OCI-LY7 (cell line): Measurements from ENCODE around the gene JAKMIP2. TPM values are rescaled to one million over a fixed set of nuclear protein-coding genes. Genes with fewer than 3 reads are reported as not detected.

Experiments
- BruUV-seq: library from RNA; stranded (reverse); fragments of 400-500 nt; replicated peaks from 2 replicates; lab custom pipeline; 2021; lab: Mats Ljungman, UMichigan
- CTCF ChIA-PET: fragments of 300-600 bp; sonication (Branson Sonifier 250); formaldehyde crosslinking; loops from one replicate; lab custom pipeline; 2022; ENCODE audit warnings: antibody characterized with exemption; ENCODE audit not compliant: unreplicated experiment; lab: Charles Lee
- POLR2A ChIA-PET: fragments of 300-600 bp; sonication (Branson Sonifier 250); formaldehyde crosslinking; loops from one replicate; lab custom pipeline; 2022; ENCODE audit warnings: antibody characterized with exemption; lab: Charles Lee
- DNase-seq: peaks from one replicate; pipeline ENCODE4 v3.0.0-alpha.2; 2015; ENCODE audit warnings: low spot score
- H2AFZ ChIP-seq: fragments of 200-600 bp; sonication (generic), shearing (Covaris generic); 2 replicates; pipeline ENCODE4 v1.6.1; 2014; ENCODE audit warnings: mild to moderate bottlenecking, antibody characterized with exemption, low read length, moderate library complexity
- H3K27ac ChIP-seq: fragments of 200-600 bp; sonication (generic); 2 replicates; pipeline ENCODE4 v1.5.1; 2014; ENCODE audit warnings: mixed run types, low read depth, mild to moderate bottlenecking, moderate library complexity, low read length, inconsistent platforms; ENCODE audit not compliant: poor library complexity, severe bottlenecking
- H3K36me3 ChIP-seq: fragments of 200-600 bp; sonication (generic); 2 replicates; pipeline ENCODE4 v1.6.1; 2014; ENCODE audit warnings: mild to moderate bottlenecking, antibody characterized with exemption, low read length, moderate library complexity, mixed read lengths; ENCODE audit not compliant: insufficient read depth
- H3K4me1 ChIP-seq: fragments of 200-600 bp; sonication (generic); 2 replicates; pipeline ENCODE4 v1.5.1; 2014; ENCODE audit warnings: mild to moderate bottlenecking, low read length; ENCODE audit not compliant: insufficient read depth, poor library complexity, severe bottlenecking
- H3K4me2 ChIP-seq: fragments of 200-600 bp; sonication (generic); 2 replicates; pipeline ENCODE4 v1.6.1; 2014; ENCODE audit warnings: mild to moderate bottlenecking, low read length
- H3K4me3 ChIP-seq: fragments of 200-600 bp; sonication (generic); 2 replicates; pipeline ENCODE4 v1.5.1; 2014; ENCODE audit warnings: mild to moderate bottlenecking, low read depth, low read length; ENCODE audit not compliant: poor library complexity, severe bottlenecking
- H3K79me2 ChIP-seq: fragments of 200-600 bp; sonication (generic); 2 replicates; pipeline ENCODE4 v1.6.1; 2016; ENCODE audit warnings: low read depth, mild to moderate bottlenecking, low read length, moderate library complexity, mixed read lengths; ENCODE audit not compliant: insufficient read depth
- H3K9me2 ChIP-seq: fragments of 200-600 bp; sonication (generic); 2 replicates; pipeline ENCODE4 v1.6.1; 2016; ENCODE audit warnings: mild to moderate bottlenecking, low read length, mixed read lengths; ENCODE audit not compliant: insufficient read depth
- H3K9me3 ChIP-seq: fragments of 200-600 bp; sonication (generic); 2 replicates; pipeline ENCODE4 v1.6.1; 2014; ENCODE audit warnings: mild to moderate bottlenecking, mixed run types, low read length, mixed read lengths
- H4K20me1 ChIP-seq: fragments of 200-600 bp; sonication (generic); 2 replicates; pipeline ENCODE4 v1.6.1; 2014; ENCODE audit warnings: mild to moderate bottlenecking, antibody characterized with exemption, low read length, moderate library complexity, mixed read lengths; ENCODE audit not compliant: insufficient read depth
- CTCF ChIP-seq: fragments of 200-600 bp; sonication (generic); conservative IDR thresholded peaks from 2 replicates; pipeline ENCODE4 v1.5.1; 2014; ENCODE audit warnings: mild to moderate bottlenecking, antibody characterized with exemption, low read length, moderate library complexity, mixed read lengths
- EZH2phosphoT487 ChIP-seq: fragments of 200-600 bp; sonication (generic); IDR thresholded peaks from 2 replicates; pipeline ENCODE4 v1.6.1; 2018; ENCODE audit warnings: low read depth, borderline replicate concordance, mild to moderate bottlenecking, mixed run types, antibody characterized with exemption, low read length, moderate library complexity, mixed read lengths
- intact Hi-C: fragments of 100-400 bp; cut with micrococcal nuclease; formaldehyde crosslinking; loops from one replicate; pipeline ENCODE4 v1.10.0; 2022; ENCODE audit not compliant: unreplicated experiment
- total RNA-seq, 2 experiments: library from RNA; depleted of rRNA in 1 of 2; stranded (reverse); fragments of >200 nt in 1 of 2; shearing (Covaris generic) in 1 of 2; gene quantifications; 2 replicates each; pipeline ENCODE4 v1.2.3, GENCODE V29; 2014 to 2022

JAKMIP2 gene
- total RNA-seq, 2 experiments from 2014 or later: 4.0 to 14.5 TPM

- Histone ChIP-seq H2AFZ (no peak overlapping the region), H3K9me3 (no peaks in the 10 kb centered on the region), H3K9me2 (no peaks in the 10 kb centered on the region), H3K4me2 (no peak overlapping the region), H3K27ac (no peak overlapping the region), H3K4me1 (no peaks in the 10 kb centered on the region), H4K20me1 (no peaks in the 10 kb centered on the region), H3K79me2 (no peaks in the 10 kb centered on the region), H3K36me3 (no peaks in the 10 kb centered on the region), H3K4me3 (no peak overlapping the region)
- POLR2A ChIA-PET: interaction anchor here (1.0 kb wide), 1 partner anchor 10 kb away, joined by 3 read pairs; no protein-coding TSS in a partner anchor
- BruUV-seq: no TSS peak
- CTCF ChIA-PET: interaction anchor here (0.5 kb wide), 1 partner anchor 150 kb away, joined by 3 read pairs; no protein-coding TSS in a partner anchor
- no peak for DNase-seq
- intact Hi-C loops: no loop called here
- TF ChIP-seq CTCF (no peak), EZH2phosphoT487 (no peak)
Observed at GRCh38 chr5:147673791-147674190, 108.7 kb downstream of the JAKMIP2 start.

DNA sequence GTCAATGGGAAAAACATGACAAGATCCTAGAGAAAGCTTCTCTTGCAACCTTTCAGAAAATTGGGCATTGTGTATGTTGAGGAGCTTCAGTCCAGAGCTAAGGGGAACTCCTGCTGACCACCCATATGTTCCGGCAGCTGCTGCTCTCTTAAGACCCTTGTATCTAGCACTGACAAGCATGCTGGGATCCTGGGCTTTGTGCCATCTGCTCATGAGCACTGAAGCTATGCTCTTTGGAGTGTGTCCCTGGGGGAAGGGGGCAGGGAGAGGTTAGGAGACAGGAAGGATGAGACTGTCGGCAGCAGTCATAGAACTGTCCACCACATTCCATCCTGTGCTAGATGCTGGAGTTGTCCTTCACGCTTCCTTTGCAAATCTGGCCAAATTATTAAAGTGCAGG lies 109.3 kb downstream of the JAKMIP2 start:
- CTCF ChIA-PET: interaction anchor here (0.5 kb wide), 1 partner anchor 150 kb away, joined by 3 read pairs; no protein-coding TSS in a partner anchor
- no TSS peak for BruUV-seq
- H3K79me2 ChIP-seq: no peaks in the 10 kb centered on the region

More for the DNA sequence above, 109.3 kb downstream of the JAKMIP2 start:
- intact Hi-C loops: no loop called here
- no peak for DNase-seq
- TF ChIP-seq CTCF: no peak
- no peak for TF ChIP-seq EZH2phosphoT487
- POLR2A ChIA-PET: interaction anchor here (0.6 kb wide), 1 partner anchor 9 kb away, joined by 3 read pairs; no protein-coding TSS in a partner anchor
- H3K27ac ChIP-seq: no peak overlapping the region
- no peak overlapping the region for H3K4me3 ChIP-seq
- H3K9me3 ChIP-seq: no peaks in the 10 kb centered on the region
- H4K20me1 ChIP-seq: no peaks in the 10 kb centered on the region
- no peak overlapping the region for H3K4me2 ChIP-seq
- no peaks in the 10 kb centered on the region for H3K36me3 ChIP-seq
- no peak overlapping the region for H2AFZ ChIP-seq
- no peaks in the 10 kb centered on the region for H3K4me1 ChIP-seq
- no peaks in the 10 kb centered on the region for H3K9me2 ChIP-seq
